HEK293 (cell line): ENCODE results near the gene CNTNAP4.

Experiments used
- CTCF ChIP-seq: fragments of 450-650 bp; formaldehyde crosslinking; IDR thresholded peaks from 2 replicates; pipeline ENCODE4 v1.5.1; 2016; ENCODE audit warnings: missing biosample characterization, missing genetic modification characterization
- TCF7L2 ChIP-seq: IDR thresholded peaks from 2 replicates; pipeline ENCODE4 v1.6.1; 2011; ENCODE audit warnings: low read depth, mild to moderate bottlenecking, inconsistent platforms, low read length, moderate library complexity, borderline replicate concordance
- ZBTB44 ChIP-seq: fragments of 450-650 bp; IDR thresholded peaks from 2 replicates; pipeline ENCODE4 v1.5.1; 2018; ENCODE audit warnings: missing biosample characterization, mild to moderate bottlenecking, missing genetic modification characterization
- ZNF148 ChIP-seq: fragments of 450-650 bp; formaldehyde crosslinking; IDR thresholded peaks from 2 replicates; pipeline ENCODE4 v1.5.0; 2017; ENCODE audit warnings: missing biosample characterization, missing genetic modification characterization, borderline replicate concordance
- ZNF350 ChIP-seq: fragments of 450-650 bp; formaldehyde crosslinking; IDR thresholded peaks from 2 replicates; pipeline ENCODE4 v1.5.0; 2017; ENCODE audit warnings: missing biosample characterization, mild to moderate bottlenecking, missing genetic modification characterization
- ZNF488 ChIP-seq: fragments of 450-650 bp; formaldehyde crosslinking; IDR thresholded peaks from 2 replicates; pipeline ENCODE4 v1.5.1; 2016; ENCODE audit warnings: missing biosample characterization, missing genetic modification characterization
- ZNF501 ChIP-seq: fragments of 450-650 bp; formaldehyde crosslinking; IDR thresholded peaks from 2 replicates; pipeline ENCODE4 v1.5.1; 2016; ENCODE audit warnings: missing biosample characterization, missing genetic modification characterization
- ZNF707 ChIP-seq: fragments of 450-650 bp; formaldehyde crosslinking; IDR thresholded peaks from 2 replicates; pipeline ENCODE4 v1.5.1; 2016; ENCODE audit warnings: missing biosample characterization, missing genetic modification characterization
- ZNF76 ChIP-seq: fragments of 450-650 bp; formaldehyde crosslinking; IDR thresholded peaks from 2 replicates; pipeline ENCODE4; 2016; ENCODE audit warnings: low read depth, missing biosample characterization, missing genetic modification characterization, borderline replicate concordance

- TF ChIP-seq ZNF707 (tag by site-specific recombination) (no peak), ZNF76 (tag by site-specific recombination) (no peak), CTCF (tag by site-specific recombination) (no peak), TCF7L2 (no peak), ZNF148 (tag by site-specific recombination) (no peak), ZNF488 (tag by site-specific recombination) (no peak), ZNF350 (tag by site-specific recombination) (no peak), ZBTB44 (tag by site-specific recombination) (no peak), ZNF501 (tag by site-specific recombination) (no peak)
These were observed 164.7 kb downstream of the CNTNAP4 start for GRCh38 chr16:76441876-76442275.
